GM23338 (cell line): ENCODE measurements around the gene RAB8B. TPM values are rescaled to one million over a fixed set of nuclear protein-coding genes. Genes with fewer than 3 reads are reported as not detected.

ENCODE experiments used
- CTCF ChIP-seq, 2 experiments: fragments of 200-600 bp in 1 of 2; sonication (generic) in 1 of 2; conservative IDR thresholded peaks; 2 replicates each; pipeline versions ENCODE4 v1.5.1 to v1.6.1; 2016 to 2017; ENCODE audit warnings: antibody characterized with exemption in 2 of 2, low read depth in 2 of 2, mild to moderate bottlenecking in 2 of 2, moderate library complexity in 1 of 2
- ETS1 ChIP-seq: IDR thresholded peaks from 2 replicates; pipeline ENCODE4 v1.6.1; 2016; ENCODE audit warnings: antibody characterized with exemption
- EZH2 ChIP-seq: fragments of 200-600 bp; sonication (generic); IDR thresholded peaks from one replicate; pipeline ENCODE4 v1.8.0; 2017; ENCODE audit warnings: antibody characterized with exemption, mild to moderate bottlenecking, low read depth; ENCODE audit not compliant: unreplicated experiment
- EZH2phosphoT487 ChIP-seq: fragments of 200-600 bp; sonication (generic); IDR thresholded peaks from one replicate; pipeline ENCODE4 v1.8.1; 2018; ENCODE audit warnings: antibody characterized with exemption; ENCODE audit not compliant: unreplicated experiment
- NANOG ChIP-seq: IDR thresholded peaks from 2 replicates; pipeline ENCODE4 v1.6.1; 2016; ENCODE audit warnings: antibody characterized with exemption, borderline replicate concordance
- STAT1 ChIP-seq: IDR thresholded peaks from one replicate; pipeline ENCODE4 v1.6.1; 2016; ENCODE audit warnings: antibody characterized with exemption; ENCODE audit not compliant: unreplicated experiment
- ZNF114 ChIP-seq: fragments of 250-450 bp; sonication (Bioruptor Pico); IDR thresholded peaks from 2 replicates; pipeline ENCODE4 v1.5.0; 2020; ENCODE audit warnings: mild to moderate bottlenecking, moderate library complexity
- ZNF331 ChIP-seq: fragments of 250-450 bp; sonication (Bioruptor Pico); IDR thresholded peaks from 2 replicates; pipeline ENCODE4 v1.5.0; 2020; ENCODE audit warnings: low read depth, mild to moderate bottlenecking, moderate library complexity
- ZNF462 ChIP-seq: fragments of 250-450 bp; sonication (Bioruptor Pico); IDR thresholded peaks from 2 replicates; pipeline ENCODE4 v1.5.0; 2020; ENCODE audit warnings: mild to moderate bottlenecking, moderate library complexity
- polyA plus RNA-seq: library from polyadenylated mRNA; unstranded; fragments of >200 nt; fragmentation: Nextera tagmentation; extraction: Ambion mirVana; gene quantifications from 2 replicates; pipeline ENCODE4 v1.2.1, GENCODE V29; 2016
- total RNA-seq: library from RNA; depleted of rRNA; stranded (reverse); fragments of >200 nt; shearing (Covaris generic); gene quantifications from 2 replicates; pipeline ENCODE4 v1.2.3, GENCODE V29; 2014

The RAB8B gene
- total and polyA plus RNA-seq, 2 experiments from 2014 or later = 23.2 to 41.7 TPM

GRCh38 chr15:63218100-63218808 lies 28.8 kb downstream of the RAB8B start (continued):
- no peak for TF ChIP-seq ZNF462 (CRISPR knock-in tag)
- TF ChIP-seq ETS1 = no peak
- no peak for TF ChIP-seq EZH2phosphoT487
- TF ChIP-seq ZNF331 (CRISPR knock-in tag) = no peak
- TF ChIP-seq ZNF114 (CRISPR knock-in tag) = no peak
- TF ChIP-seq NANOG = no peak
- TF ChIP-seq STAT1 = no peak
- TF ChIP-seq EZH2 = no peak
- no peak for TF ChIP-seq CTCF (conservative IDR thresholded peaks at IDR 0.05; ENCODE audit: low read depth in 2 of 2)
